Bronchial epithelial cell (primary cell): Measurements from ENCODE around the gene ZSCAN5A. TPM values are rescaled to one million over a fixed set of nuclear protein-coding genes. Genes with fewer than 3 reads are reported as not detected.
"Not testable (repeated sequence)": the region's sequence is repeated elsewhere in the genome, so short reads cannot be mapped to it uniquely, and the experiment has no call there.

Experiments used
- DNase-seq: peaks from one replicate; pipeline ENCODE4 v3.0.0-alpha.2; 2010; ENCODE audit warnings: low read depth
- FAIRE-seq: peaks from 2 replicates; lab custom pipeline; 2011; peaks lifted over from hg19 to GRCh38; lab: Jason Lieb, UNC
- H3K27me3 ChIP-seq: 2 replicates; pipeline ENCODE4 v1.5.1; 2011; ENCODE audit warnings: low read length; ENCODE audit not compliant: control insufficient read depth, insufficient read depth
- H3K36me3 ChIP-seq: 2 replicates; pipeline ENCODE4 v1.5.1; 2011; ENCODE audit warnings: low read length; ENCODE audit not compliant: control insufficient read depth, insufficient read depth
- H3K4me3 ChIP-seq: 2 replicates; pipeline ENCODE4 v1.5.1; 2011; ENCODE audit warnings: mild to moderate bottlenecking, low read depth, low read length, control low read depth
- CTCF ChIP-seq: IDR thresholded peaks from 2 replicates; pipeline ENCODE4 v1.5.1; 2011; ENCODE audit warnings: mild to moderate bottlenecking, moderate library complexity, low read length, control low read depth, inconsistent platforms; ENCODE audit not compliant: insufficient read depth, severe bottlenecking
- total RNA-seq: library from RNA; depleted of rRNA; stranded (reverse); fragments of >200 nt; gene quantifications from 2 replicates; pipeline ENCODE4 v1.2.1, GENCODE V29; 2014

Gene ZSCAN5A
- total RNA-seq, 1 donor from 2014 or later: 5.0 TPM

GRCh38 chr19:56193981-56194640 is 120.5 kb downstream of the ZSCAN5A start:
- Histone ChIP-seq H3K4me3 (no peak overlapping the region), H3K27me3 (no peaks in the 10 kb centered on the region), H3K36me3 (no peaks in the 10 kb centered on the region)
- TF ChIP-seq CTCF: no peak
- no peak for DNase-seq
- no peak for FAIRE-seq

GRCh38 chr19:56191711-56192110 is 122.9 kb downstream of the ZSCAN5A start:
- FAIRE-seq: no peak
- no peaks in the 10 kb centered on the region for H3K36me3 ChIP-seq
- H3K4me3 ChIP-seq: no peak overlapping the region
- no peak for TF ChIP-seq CTCF
- no peak for DNase-seq
- no peaks in the 10 kb centered on the region for H3K27me3 ChIP-seq

DNA sequence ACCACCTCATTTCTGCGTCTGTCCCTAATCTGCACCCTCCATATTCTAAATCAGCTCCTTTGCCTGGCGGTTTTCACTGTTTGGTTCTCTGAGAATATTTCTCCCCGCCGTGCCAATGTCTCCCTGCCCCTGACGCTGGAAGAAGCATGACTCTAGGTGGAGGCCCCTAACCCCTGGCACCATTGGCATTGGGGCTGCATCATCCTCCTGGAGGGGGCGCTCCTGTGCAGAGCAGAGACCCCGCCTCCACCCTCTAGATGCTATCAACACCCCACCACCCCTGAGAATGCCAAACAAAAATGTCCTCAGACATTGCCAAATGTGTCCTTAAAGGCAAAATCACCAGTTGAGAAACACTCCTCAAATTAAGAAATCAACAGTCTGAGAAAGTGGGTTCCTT is 123.5 kb downstream of the ZSCAN5A start:
- no peak for DNase-seq
- Histone ChIP-seq H3K36me3 (no peaks in the 10 kb centered on the region), H3K27me3 (no peaks in the 10 kb centered on the region), H3K4me3 (no peak overlapping the region)
- FAIRE-seq: no peak
- no peak for TF ChIP-seq CTCF

DNA sequence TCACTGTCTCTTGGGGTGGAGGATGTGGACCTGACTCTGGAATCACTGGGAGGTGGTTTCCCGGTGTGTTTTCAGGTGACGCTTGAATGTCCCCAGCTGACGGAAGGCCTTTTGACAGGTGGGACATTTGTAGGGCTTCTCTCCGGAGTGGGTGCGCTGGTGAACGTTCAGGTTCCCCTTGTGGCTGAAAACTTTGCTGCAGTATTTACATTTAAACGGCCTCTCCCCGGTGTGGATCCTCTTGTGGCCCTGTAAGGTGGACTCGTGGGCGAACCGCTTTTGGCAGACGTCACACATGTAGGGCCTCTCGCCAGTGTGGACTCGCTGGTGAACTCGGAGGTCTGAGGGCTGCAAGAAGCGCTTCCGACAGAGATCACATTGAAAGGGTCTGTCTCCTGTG is 124.9 kb downstream of the ZSCAN5A start:
- no peaks in the 10 kb centered on the region for H3K27me3 ChIP-seq

GRCh38 chr19:56177564-56178243 is 136.9 kb downstream of the ZSCAN5A start:
- H3K27me3 ChIP-seq: no peaks in the 10 kb centered on the region
- H3K36me3 ChIP-seq: no peaks in the 10 kb centered on the region
- DNase-seq (no peak), FAIRE-seq (no peak)
- no peak overlapping the region for H3K4me3 ChIP-seq
- TF ChIP-seq CTCF: no peak

More for the DNA sequence above, 124.9 kb downstream of the ZSCAN5A start:
- FAIRE-seq (no peak), DNase-seq (no peak)
- Histone ChIP-seq H3K36me3 (no peaks in the 10 kb centered on the region), H3K4me3 (no peak overlapping the region)
- TF ChIP-seq CTCF: no peak

- TF ChIP-seq CTCF: no peak
- FAIRE-seq: no peak
Observed at GRCh38 chr19:56176881-56177280, 137.8 kb downstream of the ZSCAN5A start.

DNA sequence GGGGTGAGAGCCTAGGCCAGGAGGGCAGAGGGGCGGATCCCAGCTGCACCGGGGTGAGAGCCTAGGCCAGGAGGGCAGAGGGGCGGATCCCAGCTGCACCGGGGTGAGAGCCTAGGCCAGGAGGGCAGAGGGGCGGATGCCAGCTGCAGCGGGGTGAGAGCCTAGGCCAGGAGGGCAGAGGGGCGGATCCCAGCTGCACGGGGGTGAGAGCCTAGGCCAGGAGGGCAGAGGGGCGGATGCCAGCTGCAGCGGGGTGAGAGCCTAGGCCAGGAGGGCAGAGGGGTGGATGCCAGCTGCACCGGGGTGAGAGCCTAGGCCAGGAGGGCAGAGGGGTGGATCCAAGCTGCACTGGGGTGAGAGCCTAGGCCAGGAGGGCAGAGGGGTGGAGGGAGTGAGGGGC is 138.3 kb downstream of the ZSCAN5A start:
- H3K36me3 ChIP-seq, H3K27me3 ChIP-seq, FAIRE-seq, DNase-seq, H3K4me3 ChIP-seq: not testable (repeated sequence)

More at GRCh38 chr19:56176881-56177280, 137.8 kb downstream of the ZSCAN5A start:
- DNase-seq: no peak
- H3K36me3 ChIP-seq: no peaks in the 10 kb centered on the region
- H3K4me3 ChIP-seq: no peak overlapping the region
- no peaks in the 10 kb centered on the region for H3K27me3 ChIP-seq

DNA sequence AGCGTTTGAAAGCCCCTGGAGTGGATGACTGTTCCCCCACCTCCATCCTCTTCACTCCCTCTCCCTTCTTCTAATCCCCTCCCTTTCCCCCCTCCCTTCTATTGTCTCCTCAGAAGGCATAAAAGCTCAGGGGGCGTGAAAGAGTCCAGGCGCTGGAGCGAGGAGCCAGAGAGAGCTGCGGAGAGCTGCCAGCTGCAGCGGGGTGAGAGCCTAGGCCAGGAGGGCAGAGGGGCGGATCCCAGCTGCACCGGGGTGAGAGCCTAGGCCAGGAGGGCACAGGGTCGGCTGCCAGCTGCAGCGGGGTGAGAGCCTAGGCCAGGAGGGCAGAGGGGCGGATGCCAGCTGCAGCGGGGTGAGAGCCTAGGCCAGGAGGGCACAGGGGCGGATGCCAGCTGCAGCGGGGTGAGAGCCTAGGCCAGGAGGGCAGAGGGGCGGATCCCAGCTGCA is 138.8 kb downstream of the ZSCAN5A start, which contains the start of gene GALP:
Gene GALP, plus strand, starts transcription at position 148 of the 447 bp plus-strand sequence. CDS start 1,101 bp downstream, outside the sequence.
- not testable (repeated sequence) for H3K27me3 ChIP-seq, H3K36me3 ChIP-seq, H3K4me3 ChIP-seq, FAIRE-seq, DNase-seq
